ENCODE measurements around the gene TPCN2. TPM values are rescaled to one million over a fixed set of nuclear protein-coding genes. Genes with fewer than 3 reads are reported as not detected.

The TPCN2 gene
- total RNA-seq, 1 experiment from 2014 or later, result 16.3 TPM

GRCh38 chr11:69167916-69168691 lies 119.4 kb downstream of the TPCN2 start:
- no peak overlapping the region for H3K4me3 Mint-ChIP-seq (ENCODE audit: unreplicated experiment)
- peak; percentile 74 for DNase-seq (ENCODE audit: unreplicated experiment)
- peaks cover under 1% of the 10 kb centered on the region for H3K9me3 Mint-ChIP-seq (ENCODE audit: unreplicated experiment)
- H3K4me1 Mint-ChIP-seq (ENCODE audit: insufficient read depth, unreplicated experiment), result peaks cover 25% of the 10 kb centered on the region
- no peaks in the 10 kb centered on the region for H3K27me3 Mint-ChIP-seq (ENCODE audit: insufficient read depth, unreplicated experiment)
- H3K36me3 Mint-ChIP-seq (ENCODE audit: insufficient read depth, unreplicated experiment), result no peaks in the 10 kb centered on the region
- TF ChIP-seq, protein P1, sequence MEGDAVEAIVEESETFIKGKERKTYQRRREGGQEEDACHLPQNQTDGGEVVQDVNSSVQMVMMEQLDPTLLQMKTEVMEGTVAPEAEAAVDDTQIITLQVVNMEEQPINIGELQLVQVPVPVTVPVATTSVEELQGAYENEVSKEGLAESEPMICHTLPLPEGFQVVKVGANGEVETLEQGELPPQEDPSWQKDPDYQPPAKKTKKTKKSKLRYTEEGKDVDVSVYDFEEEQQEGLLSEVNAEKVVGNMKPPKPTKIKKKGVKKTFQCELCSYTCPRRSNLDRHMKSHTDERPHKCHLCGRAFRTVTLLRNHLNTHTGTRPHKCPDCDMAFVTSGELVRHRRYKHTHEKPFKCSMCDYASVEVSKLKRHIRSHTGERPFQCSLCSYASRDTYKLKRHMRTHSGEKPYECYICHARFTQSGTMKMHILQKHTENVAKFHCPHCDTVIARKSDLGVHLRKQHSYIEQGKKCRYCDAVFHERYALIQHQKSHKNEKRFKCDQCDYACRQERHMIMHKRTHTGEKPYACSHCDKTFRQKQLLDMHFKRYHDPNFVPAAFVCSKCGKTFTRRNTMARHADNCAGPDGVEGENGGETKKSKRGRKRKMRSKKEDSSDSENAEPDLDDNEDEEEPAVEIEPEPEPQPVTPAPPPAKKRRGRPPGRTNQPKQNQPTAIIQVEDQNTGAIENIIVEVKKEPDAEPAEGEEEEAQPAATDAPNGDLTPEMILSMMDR (IDR thresholded peaks at IDR 0.05; ENCODE audit: unreplicated experiment), result no peak
- intact Hi-C loops (cut with micrococcal nuclease), result no loop called here
- no TSS peak for BruUV-seq (replicated peaks)
- ChIA-PET POLR2A (no interaction called here), CTCF (interaction anchor here (0.7 kb wide), 1 partner anchor 10 kb away, joined by 3 read pairs; no protein-coding TSS in a partner anchor)
- H3K27ac Mint-ChIP-seq (ENCODE audit: low read depth, unreplicated experiment), result peak overlapping the region; percentile 60

- Mint-ChIP-seq H3K4me3 (ENCODE audit: unreplicated experiment) (no peak overlapping the region), H3K4me1 (ENCODE audit: insufficient read depth, unreplicated experiment) (peaks cover 31% of the 10 kb centered on the region), H3K27ac (ENCODE audit: low read depth, unreplicated experiment) (no peak overlapping the region), H3K27me3 (ENCODE audit: insufficient read depth, unreplicated experiment) (no peaks in the 10 kb centered on the region), H3K9me3 (ENCODE audit: unreplicated experiment) (no peaks in the 10 kb centered on the region), H3K36me3 (ENCODE audit: insufficient read depth, unreplicated experiment) (no peaks in the 10 kb centered on the region)
- TF ChIP-seq, protein P1 (IDR thresholded peaks at IDR 0.05; ENCODE audit: unreplicated experiment), result no peak
- intact Hi-C loops (cut with micrococcal nuclease), result no loop called here
- BruUV-seq (replicated peaks), result no TSS peak
- ChIA-PET CTCF (interaction anchor here (0.6 to 0.9 kb wide), 2 partner anchors 112 to 474 kb away, joined by 3 to 4 read pairs; no protein-coding TSS in a partner anchor), POLR2A (no interaction called here)
- DNase-seq (ENCODE audit: unreplicated experiment), result no peak
These were observed 120.7 kb downstream of the TPCN2 start for GRCh38 chr11:69169479-69169878.

- CTCF ChIA-PET, result no interaction called here
- Mint-ChIP-seq H3K4me1 (ENCODE audit: insufficient read depth, unreplicated experiment) (peaks cover 31% of the 10 kb centered on the region), H3K36me3 (ENCODE audit: insufficient read depth, unreplicated experiment) (no peaks in the 10 kb centered on the region), H3K4me3 (ENCODE audit: unreplicated experiment) (no peak overlapping the region), H3K27ac (ENCODE audit: low read depth, unreplicated experiment) (no peak overlapping the region), H3K27me3 (ENCODE audit: insufficient read depth, unreplicated experiment) (no peaks in the 10 kb centered on the region), H3K9me3 (ENCODE audit: unreplicated experiment) (no peaks in the 10 kb centered on the region)
- TF ChIP-seq, protein P1 (IDR thresholded peaks at IDR 0.05; ENCODE audit: unreplicated experiment), result no peak
- POLR2A ChIA-PET, result no interaction called here
- intact Hi-C loops (cut with micrococcal nuclease), result no loop called here
- no TSS peak for BruUV-seq (replicated peaks)
- no peak for DNase-seq (ENCODE audit: unreplicated experiment)
These were observed 122.0 kb downstream of the TPCN2 start for GRCh38 chr11:69170704-69171103.

DNA sequence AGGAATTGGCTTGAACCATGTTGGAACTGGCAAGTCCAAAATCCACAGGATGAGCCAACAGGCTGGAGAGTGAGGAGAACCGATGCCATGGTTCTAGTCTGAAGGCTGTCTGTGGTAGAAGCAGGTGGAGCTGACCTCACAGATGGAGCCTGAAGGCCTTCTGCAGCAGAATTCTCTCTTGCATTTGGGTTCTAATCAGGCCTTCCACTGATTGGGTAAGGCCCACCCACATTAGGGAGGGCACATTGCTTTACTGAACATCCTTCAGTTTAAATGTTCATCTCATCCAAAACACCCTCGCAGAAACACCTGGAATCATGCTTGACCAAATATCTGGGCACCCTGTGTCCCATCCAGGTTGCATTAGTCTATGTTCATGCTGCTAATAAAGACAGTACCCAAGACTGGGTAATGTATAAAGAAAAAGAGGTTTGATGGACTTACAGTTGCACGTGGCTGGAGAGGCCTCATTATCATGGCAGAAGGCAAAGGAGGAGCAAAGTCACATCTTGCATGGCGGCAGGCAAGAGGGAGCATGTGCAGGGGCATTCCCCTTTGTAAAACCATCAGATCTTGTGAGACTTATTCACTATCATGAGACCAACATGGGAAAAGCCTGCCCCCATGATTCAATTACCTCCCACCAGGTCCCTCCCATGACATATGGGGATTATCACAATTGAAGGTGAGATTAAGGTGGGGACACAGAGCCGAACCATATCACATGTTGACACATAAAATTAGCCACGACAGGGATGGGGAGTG lies 122.9 kb downstream of the TPCN2 start:
- no peaks in the 10 kb centered on the region for H3K36me3 Mint-ChIP-seq (ENCODE audit: insufficient read depth, unreplicated experiment)
- no peaks in the 10 kb centered on the region for H3K9me3 Mint-ChIP-seq (ENCODE audit: unreplicated experiment)
- ChIA-PET POLR2A (no interaction called here), CTCF (interaction anchor here (0.6 kb wide), 1 partner anchor 81 kb away, joined by 3 read pairs; no protein-coding TSS in a partner anchor)
- no peak overlapping the region for H3K27ac Mint-ChIP-seq (ENCODE audit: low read depth, unreplicated experiment)
- TF ChIP-seq, protein P1 (IDR thresholded peaks at IDR 0.05; ENCODE audit: unreplicated experiment), result no peak
- no TSS peak for BruUV-seq (replicated peaks)
- H3K4me1 Mint-ChIP-seq (ENCODE audit: insufficient read depth, unreplicated experiment), result peaks cover 26% of the 10 kb centered on the region
- no peaks in the 10 kb centered on the region for H3K27me3 Mint-ChIP-seq (ENCODE audit: insufficient read depth, unreplicated experiment)
- intact Hi-C loops (cut with micrococcal nuclease), result no loop called here
- no peak for DNase-seq (ENCODE audit: unreplicated experiment)
- H3K4me3 Mint-ChIP-seq (ENCODE audit: unreplicated experiment), result no peak overlapping the region

Measured in MCF 10A (cell line).